Kidney epithelial cell (primary cell): Measurements from ENCODE around the gene DNHD1. TPM values are rescaled to one million over a fixed set of nuclear protein-coding genes. Genes with fewer than 3 reads are reported as not detected.

ENCODE experiments used
- DNase-seq: peaks from one replicate; pipeline ENCODE4 v3.0.0-alpha.2; 2010; ENCODE audit warnings: low read depth
- H3K27me3 ChIP-seq: 2 replicates; pipeline ENCODE4 v1.6.0; 2011; ENCODE audit warnings: low read length; ENCODE audit not compliant: control insufficient read depth, insufficient read depth
- H3K36me3 ChIP-seq: 2 replicates; pipeline ENCODE4 v1.5.1; 2011; ENCODE audit warnings: low read length; ENCODE audit not compliant: control insufficient read depth, insufficient read depth
- H3K4me3 ChIP-seq: 2 replicates; pipeline ENCODE4 v1.5.1; 2011; ENCODE audit warnings: low read depth, mild to moderate bottlenecking, control low read depth, low read length
- total RNA-seq: library from RNA; depleted of rRNA; stranded (reverse); fragments of >200 nt; gene quantifications from 2 replicates; pipeline ENCODE4 v1.2.3, GENCODE V29; 2015
- TF ChIP-seq, protein P1 (sequence below): IDR thresholded peaks from 2 replicates; pipeline ENCODE4 v1.5.1; 2011; ENCODE audit warnings: mild to moderate bottlenecking, moderate library complexity, low read length, control low read depth, inconsistent platforms; ENCODE audit not compliant: insufficient read depth, poor library complexity, severe bottlenecking

DNHD1 gene
- total RNA-seq, 1 donor from 2014 or later = 2.9 TPM

DNA sequence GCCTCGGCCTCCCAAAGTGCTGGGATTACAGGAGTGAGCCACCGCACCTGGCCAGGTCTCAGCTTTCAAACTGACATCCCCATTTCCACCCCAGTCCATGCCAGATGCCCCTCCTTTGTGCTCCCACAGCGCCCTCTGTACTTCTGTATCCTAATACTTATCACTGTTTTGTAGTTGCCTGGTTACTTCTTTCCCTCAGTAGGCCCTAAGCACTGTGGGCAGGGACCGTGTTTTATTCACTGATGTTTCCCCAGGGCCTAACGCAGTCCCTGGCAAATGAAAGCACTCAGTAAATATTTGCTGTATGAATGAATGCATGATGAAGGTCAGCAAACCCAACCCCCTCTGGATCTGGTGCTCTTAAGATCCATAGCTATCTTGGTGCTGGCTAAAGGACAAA lies 21.1 kb upstream of the DNHD1 start:
- DNase-seq = no peak
- H3K27me3 ChIP-seq = no peaks in the 10 kb centered on the region
- TF ChIP-seq, protein P1, sequence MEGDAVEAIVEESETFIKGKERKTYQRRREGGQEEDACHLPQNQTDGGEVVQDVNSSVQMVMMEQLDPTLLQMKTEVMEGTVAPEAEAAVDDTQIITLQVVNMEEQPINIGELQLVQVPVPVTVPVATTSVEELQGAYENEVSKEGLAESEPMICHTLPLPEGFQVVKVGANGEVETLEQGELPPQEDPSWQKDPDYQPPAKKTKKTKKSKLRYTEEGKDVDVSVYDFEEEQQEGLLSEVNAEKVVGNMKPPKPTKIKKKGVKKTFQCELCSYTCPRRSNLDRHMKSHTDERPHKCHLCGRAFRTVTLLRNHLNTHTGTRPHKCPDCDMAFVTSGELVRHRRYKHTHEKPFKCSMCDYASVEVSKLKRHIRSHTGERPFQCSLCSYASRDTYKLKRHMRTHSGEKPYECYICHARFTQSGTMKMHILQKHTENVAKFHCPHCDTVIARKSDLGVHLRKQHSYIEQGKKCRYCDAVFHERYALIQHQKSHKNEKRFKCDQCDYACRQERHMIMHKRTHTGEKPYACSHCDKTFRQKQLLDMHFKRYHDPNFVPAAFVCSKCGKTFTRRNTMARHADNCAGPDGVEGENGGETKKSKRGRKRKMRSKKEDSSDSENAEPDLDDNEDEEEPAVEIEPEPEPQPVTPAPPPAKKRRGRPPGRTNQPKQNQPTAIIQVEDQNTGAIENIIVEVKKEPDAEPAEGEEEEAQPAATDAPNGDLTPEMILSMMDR = no peak
- peaks cover 1% of the 10 kb centered on the region for H3K36me3 ChIP-seq
- H3K4me3 ChIP-seq = no peak overlapping the region

- H3K27me3 ChIP-seq = no peaks in the 10 kb centered on the region
- peaks cover 1% of the 10 kb centered on the region for H3K36me3 ChIP-seq
- DNase-seq = no peak
- TF ChIP-seq, protein P1 = no peak
- no peak overlapping the region for H3K4me3 ChIP-seq
Observed at GRCh38 chr11:6476571-6476970, 20.5 kb upstream of the DNHD1 start.

DNA sequence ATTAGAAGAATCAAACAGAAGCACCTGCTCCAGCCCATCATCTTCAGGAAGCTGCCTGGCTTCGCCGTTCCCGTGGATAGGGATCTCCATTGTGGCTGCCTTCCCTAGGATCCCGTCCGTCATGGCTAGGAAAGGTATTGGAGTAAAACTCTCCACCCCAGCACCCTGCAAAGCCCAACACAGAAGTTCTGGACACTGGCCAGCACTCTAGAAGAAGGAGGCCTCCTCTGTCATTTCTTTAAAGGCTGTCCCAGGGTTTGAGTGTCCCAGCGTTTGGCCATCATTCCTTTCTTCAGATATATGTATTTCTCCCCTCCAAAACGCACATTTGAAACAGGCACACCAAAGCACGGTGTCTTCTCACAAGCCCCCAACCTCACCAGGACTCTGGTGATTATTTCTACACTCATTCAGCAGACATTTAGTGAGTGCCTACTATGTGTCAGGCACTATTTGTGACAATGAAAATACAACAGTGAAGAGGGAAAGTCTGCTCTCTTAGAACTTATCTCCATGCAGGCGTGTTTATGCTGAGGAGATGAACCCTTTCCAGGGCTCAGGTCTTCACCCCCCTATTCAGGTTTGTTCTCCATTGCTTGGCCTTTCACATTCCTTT lies 16.7 kb upstream of the DNHD1 start:
- no peaks in the 10 kb centered on the region for H3K27me3 ChIP-seq
- DNase-seq = no peak
- peak overlapping the region; percentile 91 for H3K4me3 ChIP-seq
- TF ChIP-seq, protein P1 = no peak
- H3K36me3 ChIP-seq = peaks cover 1% of the 10 kb centered on the region

- TF ChIP-seq, protein P1 = no peak
- peak; percentile 93 for DNase-seq
- Histone ChIP-seq H3K36me3 (peaks cover 1% of the 10 kb centered on the region), H3K27me3 (no peaks in the 10 kb centered on the region), H3K4me3 (peak within 1 kb of the TSS; percentile 91)
Observed at GRCh38 chr11:6481012-6481923, 15.8 kb upstream of the DNHD1 start, which contains the start of the genes ARFIP2 and TIMM10B. ARFIP2 (minus strand) TSS chr11:6481331; CDS start chr11:6480421, 910 bp downstream. TIMM10B (plus strand) TSS chr11:6481501; CDS start chr11:6481517, 16 bp downstream.

DNA sequence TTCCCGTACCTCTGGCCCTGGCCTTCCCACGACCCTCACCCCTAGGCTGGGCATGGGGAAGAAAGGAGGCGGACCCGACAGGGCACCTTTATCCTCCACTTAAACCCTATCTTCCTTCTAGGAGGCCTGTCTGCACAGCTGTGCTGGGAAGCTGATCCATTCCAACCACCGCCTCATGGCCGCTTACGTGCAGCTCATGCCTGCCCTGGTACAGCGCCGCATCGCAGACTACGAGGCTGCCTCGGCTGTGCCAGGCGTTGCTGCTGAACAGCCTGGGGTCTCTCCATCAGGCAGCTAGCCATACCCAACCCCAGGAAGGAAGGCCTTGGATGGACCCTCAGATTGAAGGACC lies 15.2 kb upstream of the DNHD1 start:
- TF ChIP-seq, protein P1 = no peak
- Histone ChIP-seq H3K27me3 (no peaks in the 10 kb centered on the region), H3K4me3 (peak overlapping the region; percentile 91), H3K36me3 (peaks cover 1% of the 10 kb centered on the region)
- no peak for DNase-seq
